IPS-20b (cell line): ENCODE results near the gene ODAD4.
A peak's percentile ranks its signal among the peaks of the same experiment; 100 is the strongest.

ENCODE experiments used
- H3K27ac ChIP-seq: one replicate; pipeline ENCODE4 v1.5.1; 2013; ENCODE audit warnings: low read length
- H3K27me3 ChIP-seq: 2 replicates; pipeline ENCODE4 v1.6.1; 2013; ENCODE audit warnings: mild to moderate bottlenecking, low read length, inconsistent platforms; ENCODE audit not compliant: insufficient read depth
- H3K36me3 ChIP-seq: 2 replicates; pipeline ENCODE4 v1.6.1; 2013; ENCODE audit warnings: low read depth, mild to moderate bottlenecking, inconsistent platforms, low read length, moderate library complexity; ENCODE audit not compliant: insufficient read depth
- H3K4me1 ChIP-seq: 2 replicates; pipeline ENCODE4 v1.6.1; 2013; ENCODE audit warnings: mild to moderate bottlenecking, control low read depth, inconsistent platforms, low read length, moderate library complexity; ENCODE audit not compliant: insufficient read depth
- H3K4me3 ChIP-seq: 2 replicates; pipeline ENCODE4 v1.5.1; 2013; ENCODE audit warnings: mild to moderate bottlenecking, low read length, inconsistent platforms
- H3K9ac ChIP-seq: 2 replicates; pipeline ENCODE4 v1.6.1; 2013; ENCODE audit warnings: low read depth, mild to moderate bottlenecking, inconsistent platforms, low read length, moderate library complexity
- H3K9me3 ChIP-seq: 2 replicates; pipeline ENCODE4 v1.6.1; 2013; ENCODE audit warnings: mild to moderate bottlenecking, low read depth, low read length, inconsistent platforms; ENCODE audit not compliant: insufficient read depth

Gene ODAD4

GRCh38 chr17:41930009-41930832 is at the start of gene ODAD4:
Gene ODAD4, plus strand, starts transcription at chr17:41930617. Its CDS starts 107 bp downstream, at chr17:41930724.
- H3K27ac ChIP-seq, result no peak within 1 kb of the TSS
- H3K36me3 ChIP-seq, result no peaks in the 10 kb centered on the region
- H3K4me3 ChIP-seq, result peak within 1 kb of the TSS; percentile 90
- H3K9me3 ChIP-seq, result no peaks in the 10 kb centered on the region
- no peaks in the 10 kb centered on the region for H3K27me3 ChIP-seq
- peak within 1 kb of the TSS; percentile 76; the same call in 1 of the 2 replicates for H3K9ac ChIP-seq
- no peaks in the 10 kb centered on the region for H3K4me1 ChIP-seq

- Histone ChIP-seq H3K4me3 (no peak overlapping the region), H3K27me3 (no peaks in the 10 kb centered on the region), H3K36me3 (peaks cover 98% of the 10 kb centered on the region), H3K4me1 (no peaks in the 10 kb centered on the region), H3K27ac (no peak overlapping the region), H3K9ac (no peak overlapping the region), H3K9me3 (no peaks in the 10 kb centered on the region)
These were observed 47.7 kb upstream of the ODAD4 start for GRCh38 chr17:41882756-41883155.

GRCh38 chr17:41885733-41886132 is 44.7 kb upstream of the ODAD4 start:
- Histone ChIP-seq H3K4me3 (no peak overlapping the region), H3K9me3 (no peaks in the 10 kb centered on the region), H3K27ac (no peak overlapping the region), H3K4me1 (no peaks in the 10 kb centered on the region), H3K27me3 (no peaks in the 10 kb centered on the region), H3K36me3 (peaks cover 93% of the 10 kb centered on the region), H3K9ac (no peak overlapping the region)

- H3K27ac ChIP-seq, result no peak overlapping the region
These were observed 42.0 kb upstream of the ODAD4 start for GRCh38 chr17:41888332-41888965.

GRCh38 chr17:41891135-41892020 is 39.0 kb upstream of the ODAD4 start:
- H3K4me1 ChIP-seq, result no peaks in the 10 kb centered on the region
- H3K9ac ChIP-seq, result no peak overlapping the region
- no peaks in the 10 kb centered on the region for H3K27me3 ChIP-seq
- H3K27ac ChIP-seq, result no peak overlapping the region
- H3K9me3 ChIP-seq, result no peaks in the 10 kb centered on the region
- no peak overlapping the region for H3K4me3 ChIP-seq
- H3K36me3 ChIP-seq, result peaks cover 95% of the 10 kb centered on the region

More at GRCh38 chr17:41888332-41888965, 42.0 kb upstream of the ODAD4 start:
- Histone ChIP-seq H3K4me1 (no peaks in the 10 kb centered on the region), H3K36me3 (peaks cover 95% of the 10 kb centered on the region), H3K9me3 (no peaks in the 10 kb centered on the region), H3K9ac (no peak overlapping the region), H3K27me3 (no peaks in the 10 kb centered on the region), H3K4me3 (no peak overlapping the region)

- peaks cover 95% of the 10 kb centered on the region for H3K36me3 ChIP-seq
- H3K27me3 ChIP-seq, result no peaks in the 10 kb centered on the region
- H3K4me3 ChIP-seq, result no peak overlapping the region
- no peaks in the 10 kb centered on the region for H3K4me1 ChIP-seq
- no peak overlapping the region for H3K27ac ChIP-seq
- H3K9ac ChIP-seq, result no peak overlapping the region
- no peaks in the 10 kb centered on the region for H3K9me3 ChIP-seq
These were observed 38.4 kb upstream of the ODAD4 start for GRCh38 chr17:41892021-41892376.

- Histone ChIP-seq H3K4me3 (no peak overlapping the region), H3K36me3 (peaks cover 95% of the 10 kb centered on the region)
These were observed 37.0 kb upstream of the ODAD4 start for GRCh38 chr17:41893384-41893783.

GRCh38 chr17:41894791-41895331 is 35.6 kb upstream of the ODAD4 start:
- Histone ChIP-seq H3K36me3 (peaks cover 95% of the 10 kb centered on the region), H3K27me3 (no peaks in the 10 kb centered on the region), H3K4me1 (no peaks in the 10 kb centered on the region), H3K9ac (no peak overlapping the region), H3K27ac (no peak overlapping the region), H3K9me3 (no peaks in the 10 kb centered on the region), H3K4me3 (no peak overlapping the region)

More at GRCh38 chr17:41893384-41893783, 37.0 kb upstream of the ODAD4 start:
- no peaks in the 10 kb centered on the region for H3K4me1 ChIP-seq
- H3K27ac ChIP-seq, result no peak overlapping the region
- no peaks in the 10 kb centered on the region for H3K27me3 ChIP-seq
- no peaks in the 10 kb centered on the region for H3K9me3 ChIP-seq
- H3K9ac ChIP-seq, result no peak overlapping the region

- peaks cover 100% of the 10 kb centered on the region for H3K36me3 ChIP-seq
- H3K4me3 ChIP-seq, result no peak overlapping the region
- no peak overlapping the region for H3K9ac ChIP-seq
- no peaks in the 10 kb centered on the region for H3K27me3 ChIP-seq
- H3K4me1 ChIP-seq, result no peaks in the 10 kb centered on the region
- no peaks in the 10 kb centered on the region for H3K9me3 ChIP-seq
- no peak overlapping the region for H3K27ac ChIP-seq
These were observed 34.8 kb upstream of the ODAD4 start for GRCh38 chr17:41895617-41896016.

GRCh38 chr17:41896726-41897125 is 33.7 kb upstream of the ODAD4 start:
- Histone ChIP-seq H3K27ac (no peak overlapping the region), H3K4me1 (no peaks in the 10 kb centered on the region), H3K9ac (no peak overlapping the region), H3K27me3 (no peaks in the 10 kb centered on the region), H3K9me3 (no peaks in the 10 kb centered on the region), H3K36me3 (peaks cover 100% of the 10 kb centered on the region), H3K4me3 (no peak overlapping the region)

- Histone ChIP-seq H3K36me3 (peaks cover 98% of the 10 kb centered on the region), H3K27ac (no peak overlapping the region), H3K4me3 (no peak overlapping the region), H3K27me3 (no peaks in the 10 kb centered on the region), H3K9ac (no peak overlapping the region), H3K4me1 (no peaks in the 10 kb centered on the region), H3K9me3 (no peaks in the 10 kb centered on the region)
These were observed 28.8 kb upstream of the ODAD4 start for GRCh38 chr17:41901646-41902045.
